Esophagus (tissue), 2 donors: ENCODE measurements around the gene TXNDC11. TPM values are rescaled to one million over a fixed set of nuclear protein-coding genes. Genes with fewer than 3 reads are reported as not detected.

ENCODE experiments used
- H3K27ac ChIP-seq, 2 donors: one replicate each; pipeline ENCODE4 v1.5.1; 2013; ENCODE audit warnings: low read depth in 2 of 2, mild to moderate bottlenecking in 2 of 2, inconsistent platforms in 1 of 2, low read length in 1 of 2, moderate library complexity in 1 of 2
- H3K27me3 ChIP-seq, 2 donors: one replicate each; pipeline ENCODE4 v1.6.1; 2013; ENCODE audit warnings: low read length in 2 of 2, control low read depth in 1 of 2, mild to moderate bottlenecking in 1 of 2; ENCODE audit not compliant: insufficient read depth in 2 of 2, control insufficient read depth in 1 of 2
- H3K36me3 ChIP-seq, 2 donors: one replicate each; pipeline ENCODE4 v1.6.1; 2013; ENCODE audit warnings: low read length in 1 of 2; ENCODE audit not compliant: control insufficient read depth in 2 of 2, insufficient read depth in 2 of 2
- H3K4me1 ChIP-seq, 2 donors: one replicate each; pipeline ENCODE4 v1.6.1; 2013; ENCODE audit warnings: low read length in 1 of 2; ENCODE audit not compliant: control insufficient read depth in 2 of 2, insufficient read depth in 2 of 2
- H3K4me3 ChIP-seq, 2 donors: one replicate each; pipeline ENCODE4 v1.5.1; 2013; ENCODE audit warnings: low read length in 2 of 2, mild to moderate bottlenecking in 2 of 2, low read depth in 1 of 2, moderate library complexity in 1 of 2
- H3K9me3 ChIP-seq, 2 donors: one replicate each; pipeline ENCODE4 v1.6.1; 2013; ENCODE audit warnings: mild to moderate bottlenecking in 2 of 2, low read depth in 1 of 2, low read length in 1 of 2, moderate library complexity in 1 of 2; ENCODE audit not compliant: control insufficient read depth in 2 of 2, insufficient read depth in 1 of 2
- WGBS, 2 donors: extraction: QIAGEN DNeasy Blood & Tissue Kit; methylation state at CpG; one replicate each; pipeline ENCODE4 v1.1.7; 2013; 5-methylcytosine and 5-hydroxymethylcytosine counted together
- polyA plus RNA-seq, 2 donors: library from polyadenylated mRNA; stranded (reverse); fragments of 200-250 nt; gene quantifications; one replicate each; pipeline ENCODE4 v1.2.3, GENCODE V29; 2013
- donor health status: healthy with polysubstance abuse.
- donor health status: Bipolar disorder and iron deficiency.

The TXNDC11 gene
- polyA plus RNA-seq, 2 donors: 21.8 to 24.5 TPM

- 84 to 92% methylated on average over 1 of the region's 1 CpG for WGBS, 2 donors
- Histone ChIP-seq H3K4me1 (no peaks in the 10 kb centered on the region), H3K27ac (no peak overlapping the region), H3K9me3 (no peaks in the 10 kb centered on the region), H3K4me3 (no peak overlapping the region), H3K27me3 (no peaks in the 10 kb centered on the region), H3K36me3 (peaks cover 2 to 15% of the 10 kb centered on the region in 2 donors)
Observed at GRCh38 chr16:11725457-11725856, 17.2 kb downstream of the TXNDC11 start.

- Histone ChIP-seq H3K27me3 (no peaks in the 10 kb centered on the region), H3K4me3 (no peak overlapping the region), H3K36me3 (peaks cover 0 to 16% of the 10 kb centered on the region in 2 donors), H3K9me3 (no peaks in the 10 kb centered on the region), H3K27ac (no peak overlapping the region), H3K4me1 (no peaks in the 10 kb centered on the region)
- WGBS, 2 donors: 75 to 85% methylated on average over 3 of the region's 3 CpGs
Observed at GRCh38 chr16:11722468-11722808, 20.2 kb downstream of the TXNDC11 start.

- no peaks in the 10 kb centered on the region for H3K9me3 ChIP-seq
- H3K27ac ChIP-seq: no peak overlapping the region
- peaks cover 0 to 16% of the 10 kb centered on the region in 2 donors for H3K36me3 ChIP-seq
- H3K27me3 ChIP-seq: no peaks in the 10 kb centered on the region
- WGBS, 2 donors: 65 to 87% methylated on average over 4 of the region's 4 CpGs
- H3K4me1 ChIP-seq: no peaks in the 10 kb centered on the region
- no peak overlapping the region for H3K4me3 ChIP-seq
Observed at GRCh38 chr16:11721781-11722467, 20.7 kb downstream of the TXNDC11 start.

GRCh38 chr16:11719762-11720161, 22.9 kb downstream of the TXNDC11 start:
- H3K36me3 ChIP-seq: peaks cover 0 to 14% of the 10 kb centered on the region in 2 donors
- no peak overlapping the region for H3K27ac ChIP-seq
- H3K4me1 ChIP-seq: no peaks in the 10 kb centered on the region
- 96 to 98% methylated on average over 4 of the region's 4 CpGs for WGBS, 2 donors
- H3K27me3 ChIP-seq: no peaks in the 10 kb centered on the region
- H3K4me3 ChIP-seq: no peak overlapping the region
- H3K9me3 ChIP-seq: no peaks in the 10 kb centered on the region

- Histone ChIP-seq H3K27ac (no peak overlapping the region), H3K4me1 (no peaks in the 10 kb centered on the region), H3K9me3 (no peaks in the 10 kb centered on the region), H3K36me3 (peaks cover 0 to 14% of the 10 kb centered on the region in 2 donors), H3K4me3 (no peak overlapping the region), H3K27me3 (no peaks in the 10 kb centered on the region)
Observed at GRCh38 chr16:11719171-11719570, 23.5 kb downstream of the TXNDC11 start.

- no peak overlapping the region for H3K4me3 ChIP-seq
- 68 to 81% methylated on average over 5 of the region's 5 CpGs for WGBS, 2 donors
- H3K27ac ChIP-seq: no peak overlapping the region
- H3K9me3 ChIP-seq: no peaks in the 10 kb centered on the region
- H3K36me3 ChIP-seq: peaks cover 0 to 14% of the 10 kb centered on the region in 2 donors
- H3K4me1 ChIP-seq: no peaks in the 10 kb centered on the region
- H3K27me3 ChIP-seq: no peaks in the 10 kb centered on the region
Observed at GRCh38 chr16:11717811-11718210, 24.8 kb downstream of the TXNDC11 start.

GRCh38 chr16:11716336-11716735, 26.3 kb downstream of the TXNDC11 start:
- Histone ChIP-seq H3K9me3 (no peaks in the 10 kb centered on the region), H3K27ac (no peak overlapping the region), H3K27me3 (no peaks in the 10 kb centered on the region), H3K4me3 (no peak overlapping the region), H3K4me1 (no peaks in the 10 kb centered on the region), H3K36me3 (peaks cover 0 to 12% of the 10 kb centered on the region in 2 donors)

GRCh38 chr16:11715246-11715947, 27.3 kb downstream of the TXNDC11 start:
- H3K27me3 ChIP-seq: no peaks in the 10 kb centered on the region
- H3K4me3 ChIP-seq: no peak overlapping the region
- no peaks in the 10 kb centered on the region for H3K4me1 ChIP-seq
- H3K27ac ChIP-seq: no peak overlapping the region
- WGBS, 2 donors: 65 to 88% methylated on average over 8 of the region's 8 CpGs
- no peaks in the 10 kb centered on the region for H3K9me3 ChIP-seq
- peaks cover 0 to 5% of the 10 kb centered on the region in 2 donors for H3K36me3 ChIP-seq

GRCh38 chr16:11712122-11712521, 30.5 kb downstream of the TXNDC11 start:
- Histone ChIP-seq H3K27ac (no peak overlapping the region), H3K36me3 (peaks cover 4% of the 10 kb centered on the region in 2 donors), H3K4me3 (no peak overlapping the region), H3K9me3 (no peaks in the 10 kb centered on the region), H3K4me1 (no peaks in the 10 kb centered on the region), H3K27me3 (no peaks in the 10 kb centered on the region)
- 81 to 96% methylated on average over 3 of the region's 3 CpGs for WGBS, 2 donors

- Histone ChIP-seq H3K27ac (no peak overlapping the region), H3K9me3 (no peaks in the 10 kb centered on the region), H3K27me3 (no peaks in the 10 kb centered on the region), H3K4me3 (no peak overlapping the region), H3K4me1 (no peaks in the 10 kb centered on the region), H3K36me3 (peaks cover 4% of the 10 kb centered on the region in 2 donors)
- WGBS, 2 donors: 88 to 96% methylated on average over 4 of the region's 4 CpGs
Observed at GRCh38 chr16:11711662-11712061, 31.0 kb downstream of the TXNDC11 start.
